GM13977 (cell line): ENCODE measurements around the gene BUB1B.

Source experiments
- DNase-seq: peaks from one replicate; pipeline ENCODE4 v3.0.0; 2012; ENCODE audit warnings: low spot score
- CTCF ChIP-seq: IDR thresholded peaks from 2 replicates; pipeline ENCODE4 v1.5.1; 2012; ENCODE audit warnings: mild to moderate bottlenecking, control low read depth; ENCODE audit not compliant: insufficient read depth; ENCODE audit errors: extremely low read depth, missing control alignments
- in situ Hi-C: fragments of 300-500 bp; cut with MboI; formaldehyde crosslinking; loops from one replicate; pipeline ENCODE4 v1.12.0; 2022; ENCODE audit warnings: low sequenced_read_pairs, low pct_unique_long_range_greater_than_20kb, mixed read lengths, inconsistent platforms; ENCODE audit not compliant: unreplicated experiment

The BUB1B gene

GRCh38 chr15:40265355-40265754 is 104.5 kb downstream of the BUB1B start:
- in situ Hi-C loops = no loop called here
- TF ChIP-seq CTCF = no peak
- no peak for DNase-seq

GRCh38 chr15:40265875-40266274 is 105.0 kb downstream of the BUB1B start:
- DNase-seq = no peak
- no peak for TF ChIP-seq CTCF
- in situ Hi-C loops = no loop called here

GRCh38 chr15:40266828-40267304 is 106.0 kb downstream of the BUB1B start:
- in situ Hi-C loops = no loop called here
- TF ChIP-seq CTCF = no peak
- DNase-seq = no peak

GRCh38 chr15:40267670-40268069 is 106.8 kb downstream of the BUB1B start:
- no peak for DNase-seq
- TF ChIP-seq CTCF = no peak
- in situ Hi-C loops = no loop called here

- in situ Hi-C loops = loop anchor here (10.0 kb wide), 1 partner anchor 225 kb away; no protein-coding TSS in a partner anchor
- no peak for DNase-seq
- no peak for TF ChIP-seq CTCF
Observed at GRCh38 chr15:40269604-40270003, 108.7 kb downstream of the BUB1B start.

- in situ Hi-C loops = loop anchor here (10.0 kb wide), 1 partner anchor 226 kb away; no protein-coding TSS in a partner anchor
- DNase-seq = no peak
- no peak for TF ChIP-seq CTCF
Observed at GRCh38 chr15:40270246-40270995, 109.6 kb downstream of the BUB1B start.
